IMR-90 (cell line): Measurements from ENCODE around the gene STAC2. TPM values are rescaled to one million over a fixed set of nuclear protein-coding genes. Genes with fewer than 3 reads are reported as not detected.
A peak's percentile ranks its signal among the peaks of the same experiment; 100 is the strongest.

Source experiments
- ATAC-seq: fragments of 200-7000 bp; cut with Tn5 transposase; 2 replicates; pipeline ENCODE4 v1.9.1; 2020; ENCODE audit warnings: low read depth, mild to moderate bottlenecking, moderate library complexity
- BruUV-seq: library from RNA; stranded (reverse); fragments of 400-500 nt; replicated peaks from 2 replicates; lab custom pipeline; 2021; lab: Mats Ljungman, UMichigan
- CTCF ChIA-PET: fragments of 300-600 bp; formaldehyde crosslinking; extraction: SDS; loops from one replicate; lab custom pipeline; 2021; ENCODE audit warnings: antibody characterized with exemption; lab: Yijun Ruan, JAX
- POLR2A ChIA-PET: fragments of 300-600 bp; sonication (Branson Sonifier 250); formaldehyde crosslinking; loops from one replicate; lab custom pipeline; 2022; ENCODE audit warnings: antibody characterized with exemption; ENCODE audit not compliant: unreplicated experiment; lab: Charles Lee
- DNase-seq: peaks from one replicate; pipeline ENCODE4 v3.0.0; 2013
- H2AFZ ChIP-seq: replicated peaks from 2 replicates; pipeline ENCODE3; 2013; ENCODE audit warnings: low read length, mild to moderate bottlenecking; ENCODE audit not compliant: poor library complexity
- H2AK5ac ChIP-seq: 2 replicates; pipeline ENCODE4 v1.6.1; 2013; ENCODE audit warnings: low read depth, low read length, inconsistent platforms
- H2AK9ac ChIP-seq: replicated peaks from 2 replicates; pipeline ENCODE3; 2013; ENCODE audit warnings: mild to moderate bottlenecking, low read depth, low read length, moderate library complexity; ENCODE audit not compliant: poor library complexity
- H2BK120ac ChIP-seq: 2 replicates; pipeline ENCODE4 v1.6.1; 2013; ENCODE audit warnings: low read depth, low read length, inconsistent platforms
- H2BK15ac ChIP-seq: 3 replicates; pipeline ENCODE4 v1.6.1; 2013; ENCODE audit warnings: low read depth, low read length, inconsistent platforms
- H2BK20ac ChIP-seq: 2 replicates; pipeline ENCODE4 v1.6.1; 2013; ENCODE audit warnings: low read depth, mild to moderate bottlenecking, inconsistent platforms, low read length, moderate library complexity
- H2BK5ac ChIP-seq: 2 replicates; pipeline ENCODE4 v1.6.1; 2013; ENCODE audit warnings: mild to moderate bottlenecking, low read depth, low read length, inconsistent platforms; ENCODE audit not compliant: poor library complexity, severe bottlenecking
- H3K14ac ChIP-seq: replicated peaks from 2 replicates; pipeline ENCODE4 v1.6.1; 2013; ENCODE audit warnings: low read depth, low read length, inconsistent platforms
- H3K18ac ChIP-seq: 2 replicates; pipeline ENCODE4 v1.6.1; 2013; ENCODE audit warnings: low read depth, low read length, control low read depth
- H3K23ac ChIP-seq: 2 replicates; pipeline ENCODE4 v1.6.1; 2013; ENCODE audit warnings: low read depth, low read length, inconsistent platforms
- H3K27ac ChIP-seq: 2 replicates; pipeline ENCODE4 v1.5.1; 2013; ENCODE audit warnings: mild to moderate bottlenecking, control low read depth, low read length; ENCODE audit not compliant: insufficient read depth
- H3K27me3 ChIP-seq: 2 replicates; pipeline ENCODE4 v1.6.1; 2013; ENCODE audit warnings: low read length; ENCODE audit not compliant: control insufficient read depth, insufficient read depth
- H3K36me3 ChIP-seq: 2 replicates; pipeline ENCODE4 v1.6.1; 2013; ENCODE audit warnings: low read length, mixed read lengths; ENCODE audit not compliant: control insufficient read depth, insufficient read depth
- H3K4ac ChIP-seq: 2 replicates; pipeline ENCODE4 v1.6.1; 2013; ENCODE audit warnings: low read depth, low read length, inconsistent platforms
- H3K4me1 ChIP-seq: 2 replicates; pipeline ENCODE4 v1.6.1; 2013; ENCODE audit warnings: low read length, mixed read lengths; ENCODE audit not compliant: control insufficient read depth, insufficient read depth
- H3K4me2 ChIP-seq: 2 replicates; pipeline ENCODE4 v1.6.1; 2013; ENCODE audit warnings: low read depth, mild to moderate bottlenecking, control low read depth, low read length, moderate library complexity
- H3K4me3 ChIP-seq: 2 replicates; pipeline ENCODE4 v1.5.1; 2013; ENCODE audit warnings: low read depth, mild to moderate bottlenecking, control low read depth, low read length, moderate library complexity; ENCODE audit not compliant: insufficient read depth
- H3K56ac ChIP-seq: 2 replicates; pipeline ENCODE4 v1.6.1; 2013; ENCODE audit warnings: low read length, inconsistent platforms; ENCODE audit not compliant: insufficient read depth; ENCODE audit errors: extremely low read depth
- H3K79me1 ChIP-seq, 2 experiments: 2 replicates each; pipeline ENCODE4 v1.6.1; 2013; ENCODE audit warnings: low read length in 2 of 2, inconsistent platforms in 1 of 2, low read depth in 1 of 2
- H3K9ac ChIP-seq: 2 replicates; pipeline ENCODE4 v1.6.1; 2013; ENCODE audit warnings: low read depth, low read length, control low read depth
- H3K9me1 ChIP-seq: 2 replicates; pipeline ENCODE4 v1.6.1; 2013; ENCODE audit warnings: low read length, inconsistent platforms; ENCODE audit not compliant: insufficient read depth
- H3K9me3 ChIP-seq: 2 replicates; pipeline ENCODE4 v1.6.1; 2013; ENCODE audit warnings: low read length; ENCODE audit not compliant: control insufficient read depth, insufficient read depth
- H4K20me1 ChIP-seq: 2 replicates; pipeline ENCODE4 v1.6.1; 2013; ENCODE audit warnings: low read length, inconsistent platforms; ENCODE audit not compliant: insufficient read depth
- H4K5ac ChIP-seq: 2 replicates; pipeline ENCODE4 v1.6.1; 2013; ENCODE audit warnings: mild to moderate bottlenecking, low read depth, low read length, control low read depth
- H4K8ac ChIP-seq, 2 experiments: 2 replicates each; pipeline ENCODE4 v1.6.1; 2013; ENCODE audit warnings: low read depth in 2 of 2, low read length in 2 of 2, control low read depth in 1 of 2, inconsistent platforms in 1 of 2
- H4K91ac ChIP-seq: 2 replicates; pipeline ENCODE4 v1.6.1; 2013; ENCODE audit warnings: low read depth, low read length, inconsistent platforms; ENCODE audit not compliant: insufficient read depth
- CEBPB ChIP-seq: IDR thresholded peaks from 2 replicates; pipeline ENCODE4 v1.6.1; 2012; ENCODE audit warnings: low read depth, low read length, improper control_type of control experiment
- RAD21 ChIP-seq: IDR thresholded peaks from 2 replicates; pipeline ENCODE4 v1.6.1; 2012; ENCODE audit warnings: low read length, improper control_type of control experiment
- WGBS, 2 experiments: methylation state at CpG; one replicate each; pipeline versions ENCODE4 v1.1.5 to v1.1.7; 2013; ENCODE audit warnings: missing lambda C conversion rate in 2 of 2; ENCODE audit not compliant: insufficient read length in 1 of 2; ENCODE audit errors: extremely low coverage in 2 of 2; 5-methylcytosine and 5-hydroxymethylcytosine counted together
- dilution Hi-C: fragments of 300-500 bp; cut with HindIII; formaldehyde crosslinking; loops from one replicate; pipeline ENCODE4 v1.14.3; 2018; ENCODE audit warnings: low sequenced_read_pairs; ENCODE audit not compliant: unreplicated experiment
- in situ Hi-C: fragments of 300-500 bp; cut with MboI; formaldehyde crosslinking; loops from 3 replicates; pipeline ENCODE4 v1.14.3; 2019; ENCODE audit warnings: low sequenced_read_pairs, inconsistent platforms, mixed read lengths
- intact Hi-C: fragments of 100-400 bp; cut with micrococcal nuclease; formaldehyde crosslinking; loops from 2 replicates; pipeline ENCODE4 v1.10.0; 2022
- polyA plus RNA-seq, 3 experiments: library from polyadenylated mRNA; depleted of rRNA; stranded (reverse); fragments of >200 nt; gene quantifications; 2 replicates each; pipeline ENCODE4 v1.2.3, GENCODE V29; 2012; ENCODE audit warnings: low replicate concordance in 1 of 3
- total RNA-seq: library from RNA; depleted of rRNA; stranded (reverse); fragments of >200 nt; gene quantifications from 2 replicates; pipeline ENCODE4 v1.2.3, GENCODE V29; 2012

STAC2 gene
- total and polyA plus RNA-seq, 2 of the 4 experiments (the other 2 are of a cell fraction), result 0.02 TPM; not detected in 1

DNA sequence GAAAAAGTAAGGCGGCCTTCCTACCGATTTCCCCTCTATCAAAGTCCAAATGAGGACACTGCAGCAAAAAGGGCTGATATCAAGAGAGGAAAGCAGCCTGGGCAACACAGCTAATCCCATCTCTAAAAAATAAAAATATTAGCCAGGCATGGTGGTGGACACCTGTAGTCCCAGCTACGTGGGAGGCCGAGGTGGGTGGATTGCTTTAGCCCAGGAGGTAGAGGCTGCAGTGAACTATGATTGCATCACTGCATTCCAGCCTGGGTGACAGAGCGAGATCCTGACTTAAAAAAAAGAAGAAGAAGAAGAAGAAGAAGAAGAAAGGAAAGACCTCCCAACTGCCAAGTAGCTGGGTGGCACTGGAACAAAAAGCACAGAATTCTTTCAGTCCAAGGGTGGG, 42.7 kb downstream of the STAC2 start:
- no peaks in the 10 kb centered on the region for H3K27me3 ChIP-seq
- no peak overlapping the region for H2BK20ac ChIP-seq
- BruUV-seq, result no TSS peak
- no peak overlapping the region for H3K4ac ChIP-seq
- peaks cover 48% of the 10 kb centered on the region for H3K36me3 ChIP-seq
- no peak overlapping the region for H2BK5ac ChIP-seq
- no peaks in the 10 kb centered on the region for H3K4me1 ChIP-seq
- no peaks in the 10 kb centered on the region for H3K9me3 ChIP-seq
- no peak overlapping the region for H4K5ac ChIP-seq
- CTCF ChIA-PET, result interaction anchor here (1.4 kb wide), 1 partner anchor 18 kb away, joined by 3 read pairs; no protein-coding TSS in a partner anchor
- H3K9ac ChIP-seq, result no peak overlapping the region
- no peak overlapping the region for H4K8ac ChIP-seq
- WGBS, 2 experiments, result 100% methylated on average over 1 of the region's 5 CpGs; no CpG with 5 or more reads in 1 of the 2 experiments
- no peak overlapping the region for H2BK15ac ChIP-seq
- H4K20me1 ChIP-seq, result no peaks in the 10 kb centered on the region; the same call in 1 of the 2 replicates
- H2AFZ ChIP-seq, result no peak overlapping the region
- no peak overlapping the region for H3K23ac ChIP-seq
- H2BK120ac ChIP-seq, result no peak overlapping the region
- no peak overlapping the region for H3K27ac ChIP-seq
- H3K79me1 ChIP-seq, result peaks cover 0 to 10% of the 10 kb centered on the region in 2 experiments; a peak in 1 of 4 replicates
- H4K91ac ChIP-seq, result no peak overlapping the region
- in situ Hi-C loops (no loop called here), dilution Hi-C loops (no loop called here), intact Hi-C loops (no loop called here)
- H3K4me3 ChIP-seq, result no peak overlapping the region
- DNase-seq (no peak), ATAC-seq (no peak)
- H2AK5ac ChIP-seq, result no peak overlapping the region
- no peak overlapping the region for H3K56ac ChIP-seq
- no peak overlapping the region for H3K14ac ChIP-seq
- POLR2A ChIA-PET, result interaction anchor here (0.6 kb wide), 1 partner anchor 17 kb away, joined by 5 read pairs; no protein-coding TSS in a partner anchor
- H3K18ac ChIP-seq, result no peak overlapping the region
- no peak overlapping the region for H3K4me2 ChIP-seq
- TF ChIP-seq CEBPB (peak; percentile 48), RAD21 (no peak)
- H2AK9ac ChIP-seq, result no peak overlapping the region
- no peaks in the 10 kb centered on the region for H3K9me1 ChIP-seq
